ENCODE data around the gene PITX2.

The PITX2 gene

DNA sequence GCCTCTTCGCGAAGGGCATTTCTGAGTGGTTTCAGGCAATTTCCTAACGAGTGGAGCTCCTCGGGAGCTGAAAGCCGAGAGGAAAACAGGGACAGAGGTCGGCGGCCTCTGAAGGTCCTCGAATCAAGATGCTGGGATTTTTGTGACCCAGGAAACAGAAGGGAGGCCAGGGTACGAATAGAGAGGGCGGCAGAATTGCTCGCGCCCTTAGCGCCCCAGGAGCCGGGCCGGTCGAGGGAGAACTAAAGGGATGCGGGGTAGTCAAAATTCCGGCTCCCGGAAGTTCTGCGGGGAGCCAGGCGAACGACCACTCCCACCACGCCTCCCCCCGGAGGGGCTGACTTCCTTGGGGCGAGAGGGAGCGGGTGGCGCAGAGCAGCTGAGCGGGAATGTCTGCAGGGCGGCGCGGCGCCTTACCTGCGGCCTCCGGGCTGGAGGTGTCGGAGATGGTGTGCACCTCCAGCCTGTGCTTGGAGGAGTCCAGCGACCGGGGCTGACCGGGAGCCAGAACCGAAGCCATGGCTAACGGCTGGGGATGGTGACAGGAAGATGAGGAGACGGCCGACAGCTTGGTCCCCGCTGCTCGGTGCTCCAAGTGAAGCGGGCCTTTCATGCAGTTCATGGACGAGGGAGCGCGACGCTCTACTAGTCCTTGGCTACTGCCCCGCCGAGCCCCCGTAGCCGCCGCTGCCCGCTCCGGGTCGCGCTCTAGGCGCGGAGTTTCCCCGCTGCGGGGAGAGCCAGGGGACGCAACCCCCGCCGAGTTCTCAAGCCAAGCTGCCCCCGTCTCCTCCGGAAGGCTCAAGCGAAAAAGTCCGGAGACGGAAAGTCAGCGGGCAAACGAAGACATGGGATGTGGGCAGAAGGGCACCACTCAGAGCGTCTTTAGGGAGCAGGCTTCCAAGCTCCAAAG is 782 bp downstream of the PITX2 start:
- no peak for DNase-seq

DNA sequence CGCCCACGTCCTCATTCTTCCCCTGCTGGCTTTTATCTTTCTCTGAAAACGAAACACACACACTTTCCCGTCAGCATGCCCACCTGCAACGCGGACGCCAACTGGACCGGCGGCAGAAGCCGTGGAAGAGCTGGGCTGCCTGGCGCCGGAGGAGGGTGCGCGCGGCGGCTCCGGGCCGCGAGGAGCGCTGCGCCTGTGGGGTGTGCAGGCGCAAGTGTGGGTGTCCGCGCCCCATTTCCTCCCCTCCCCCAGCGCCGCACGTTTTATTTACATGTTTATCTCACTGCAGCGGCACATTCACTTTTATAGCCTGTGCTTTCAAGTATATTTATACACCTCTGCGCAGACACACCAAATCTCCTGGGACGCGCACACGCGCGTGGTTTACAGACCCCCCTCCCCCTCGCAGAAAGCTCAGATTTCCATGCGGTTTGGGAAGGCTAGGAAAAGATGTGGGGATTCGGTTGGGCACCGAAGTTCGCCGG is 1.5 kb downstream of the PITX2 start:
- DNase-seq: no peak

DNA sequence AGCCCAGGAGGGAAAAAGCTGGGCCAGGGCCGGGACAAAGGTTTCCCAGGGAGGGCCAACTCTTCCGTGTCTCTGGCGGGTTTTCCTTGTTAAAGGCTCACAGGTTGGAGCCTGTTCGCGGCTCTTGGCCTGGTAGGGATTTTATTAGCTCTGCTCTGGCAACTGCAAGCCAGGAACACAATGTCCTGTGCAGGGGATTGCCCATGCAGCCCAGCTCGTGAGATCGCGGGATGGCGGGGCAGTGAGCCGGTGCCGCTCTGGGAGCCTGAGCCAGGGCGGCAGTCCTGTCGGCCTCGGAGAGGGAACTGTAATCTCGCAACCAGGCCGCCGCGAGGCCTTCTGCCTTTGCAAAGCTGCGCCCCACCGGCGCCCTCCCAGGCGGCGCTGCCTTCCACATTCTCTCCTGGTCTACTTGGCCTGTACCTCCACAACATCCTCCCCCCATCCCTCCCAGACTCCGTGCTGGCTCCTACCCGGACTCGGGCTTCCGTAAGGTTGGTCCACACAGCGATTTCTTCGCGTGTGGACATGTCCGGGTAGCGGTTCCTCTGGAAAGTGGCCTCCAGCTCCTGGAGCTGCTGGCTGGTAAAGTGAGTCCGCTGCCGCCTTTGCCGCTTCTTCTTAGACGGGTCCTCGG is 2.1 kb downstream of the PITX2 start:
- no peak for DNase-seq

DNA sequence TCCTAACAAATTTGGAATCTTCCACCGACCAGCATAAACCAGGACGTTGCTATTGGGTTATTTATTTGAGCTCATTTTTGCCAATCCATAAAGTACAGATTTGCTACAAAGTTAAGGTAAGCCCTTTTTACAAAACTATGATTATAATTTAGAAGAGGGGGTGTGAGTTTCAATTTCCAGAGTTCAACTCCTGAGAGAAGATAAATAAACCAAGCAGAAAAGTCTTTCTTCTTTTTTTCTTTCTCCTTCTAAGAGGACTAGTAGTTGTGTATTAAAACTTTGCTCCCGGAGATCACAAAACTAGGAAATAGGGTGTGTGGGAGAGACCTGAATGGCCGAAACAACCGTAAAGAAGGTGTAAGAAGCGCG is 2.6 kb downstream of the PITX2 start:
- no peak for DNase-seq

DNA sequence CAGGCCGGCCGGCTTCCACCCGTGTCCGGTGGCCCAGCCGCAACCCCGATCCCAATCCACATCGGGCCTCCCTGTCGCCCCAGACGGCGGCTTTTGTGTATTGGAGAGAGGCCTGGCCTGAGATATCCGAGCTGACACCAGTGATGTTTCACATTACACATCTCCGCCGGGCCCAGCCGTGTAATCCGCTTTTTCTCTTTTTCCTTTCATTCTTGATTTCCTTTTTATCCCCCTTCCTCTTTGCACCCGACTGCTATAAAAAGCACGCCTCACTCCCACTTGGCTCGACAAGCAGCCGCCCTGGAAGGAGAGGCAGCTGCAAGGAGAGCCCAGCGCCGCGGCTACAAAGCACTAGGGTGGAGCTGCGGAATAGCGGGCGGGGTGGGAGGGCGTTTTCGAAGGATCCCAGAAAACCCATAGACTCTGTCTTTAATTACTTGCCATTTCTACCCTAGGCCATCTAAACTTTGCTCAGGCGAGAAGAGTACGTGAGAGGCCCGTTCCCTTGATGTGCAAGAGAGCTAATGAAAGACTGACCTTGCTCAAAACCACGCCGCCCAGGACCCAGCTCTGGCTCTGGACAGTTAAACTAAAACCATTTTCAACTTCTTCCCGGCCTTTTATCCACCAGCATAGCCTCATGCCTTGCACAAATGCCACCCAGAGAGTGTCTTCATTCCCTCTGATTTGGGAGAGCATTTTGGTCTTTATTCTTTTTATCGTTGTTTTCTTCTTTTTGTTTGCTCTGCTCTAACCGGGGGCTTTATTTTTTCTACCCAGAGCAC is 3.2 kb downstream of the PITX2 start:
- no peak for DNase-seq

DNA sequence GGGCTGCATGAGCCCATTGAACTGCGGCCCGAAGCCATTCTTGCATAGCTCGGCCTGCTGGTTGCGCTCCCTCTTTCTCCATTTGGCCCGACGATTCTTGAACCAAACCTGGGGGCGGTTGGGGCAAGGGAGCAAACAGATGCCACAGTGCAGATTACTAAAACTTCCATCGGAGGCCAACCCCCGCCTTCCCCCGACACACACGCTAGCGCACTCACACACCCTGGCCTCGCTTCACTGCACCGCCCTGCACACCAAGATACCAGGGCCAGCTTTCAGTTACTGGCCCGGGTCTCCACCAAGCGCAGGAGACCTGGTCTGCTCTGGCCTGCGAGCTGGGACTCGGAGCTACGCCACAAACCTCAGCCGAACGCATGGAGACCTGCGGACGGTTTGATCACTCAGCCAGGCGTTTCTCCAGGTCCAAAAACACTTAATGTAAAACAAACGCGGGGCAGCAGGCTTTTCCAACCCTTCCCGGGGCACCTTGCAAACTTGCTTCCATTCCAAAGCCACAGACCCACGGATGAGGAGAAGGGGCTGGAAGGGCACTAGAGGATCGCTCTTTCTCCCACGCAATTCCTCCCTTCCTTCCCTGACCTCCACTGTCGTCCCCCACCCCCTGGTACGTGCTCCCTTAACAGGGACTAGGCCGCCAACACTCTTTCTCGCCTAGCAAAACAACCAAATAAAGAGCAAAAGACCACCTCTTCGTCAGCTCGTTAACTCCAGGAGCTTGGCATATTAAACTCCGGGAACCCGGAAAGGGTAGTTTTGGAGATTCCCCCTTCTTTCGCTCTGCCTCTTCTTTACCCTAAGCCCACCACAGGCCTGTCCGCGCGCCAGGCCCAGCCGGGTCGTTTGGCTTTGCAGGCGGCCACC is 4.1 kb downstream of the PITX2 start:
- no peak for DNase-seq

DNA sequence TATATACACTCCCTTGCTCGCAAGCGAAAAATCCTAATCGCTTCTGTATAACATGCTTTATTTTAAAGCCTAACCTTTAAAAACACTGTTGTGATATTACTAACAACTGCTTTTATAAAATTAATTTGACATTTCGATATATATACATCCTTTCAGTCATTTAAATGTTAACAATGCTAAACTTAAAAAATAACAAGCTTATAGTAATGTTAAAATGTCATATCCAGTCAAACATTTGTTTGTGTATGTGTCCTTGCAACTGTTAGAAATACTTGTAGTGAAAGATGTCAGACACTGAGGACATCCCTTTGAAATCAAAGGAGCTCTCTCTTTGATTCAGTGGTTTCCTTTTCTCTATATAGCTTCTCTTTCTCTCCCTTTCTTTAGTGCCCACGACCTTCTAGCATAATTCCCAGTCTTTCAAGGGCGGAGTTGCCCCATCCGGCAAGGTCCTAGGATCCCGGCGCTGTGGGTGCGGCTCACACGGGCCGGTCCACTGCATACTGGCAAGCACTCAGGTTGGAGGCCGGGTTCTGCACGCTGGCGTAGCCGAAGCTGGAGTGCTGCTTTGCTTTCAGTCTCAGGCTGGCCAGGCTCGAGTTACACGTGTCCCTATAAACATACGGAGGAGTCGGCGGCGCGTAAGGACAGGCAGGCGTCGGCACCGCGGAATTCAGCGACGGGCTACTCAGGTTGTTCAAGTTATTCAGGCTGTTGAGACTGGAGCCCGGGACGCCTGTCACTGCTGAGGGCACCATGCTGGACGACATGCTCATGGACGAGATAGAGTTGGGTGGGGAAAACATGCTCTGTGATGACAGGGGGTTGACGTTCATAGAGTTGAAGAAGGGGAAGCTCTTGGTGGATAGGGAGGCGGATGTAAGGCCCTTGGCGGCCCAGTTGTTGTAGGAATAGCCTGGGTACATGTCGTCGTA is 5.0 kb downstream of the PITX2 start:
- no peak for DNase-seq

DNA sequence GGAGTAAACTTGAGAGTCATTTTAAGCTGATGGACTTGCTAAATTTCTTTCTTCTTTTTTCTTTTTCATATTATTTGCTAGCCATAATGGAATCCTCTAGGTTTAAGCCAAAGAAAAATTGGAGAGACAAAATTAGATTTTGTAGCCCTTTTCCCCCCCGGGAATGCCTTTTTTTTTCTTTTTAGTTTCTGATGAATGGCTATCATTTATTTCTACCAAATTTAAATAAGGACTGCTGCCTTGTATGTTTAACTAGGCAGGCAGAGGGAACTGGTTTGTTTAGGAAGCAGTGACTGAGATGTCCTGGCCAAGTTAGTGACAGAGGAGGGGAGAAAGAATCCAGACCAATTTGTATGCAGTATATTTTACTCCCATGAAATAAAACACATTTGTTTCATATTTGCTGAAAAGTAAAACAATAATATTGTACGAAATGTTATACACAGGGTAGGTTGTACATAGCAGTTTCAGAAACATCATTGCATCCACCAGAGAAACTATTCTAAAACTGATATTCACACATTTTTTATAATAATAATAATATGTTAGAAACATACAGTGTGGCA is 5.7 kb downstream of the PITX2 start:
- DNase-seq: no peak

DNA sequence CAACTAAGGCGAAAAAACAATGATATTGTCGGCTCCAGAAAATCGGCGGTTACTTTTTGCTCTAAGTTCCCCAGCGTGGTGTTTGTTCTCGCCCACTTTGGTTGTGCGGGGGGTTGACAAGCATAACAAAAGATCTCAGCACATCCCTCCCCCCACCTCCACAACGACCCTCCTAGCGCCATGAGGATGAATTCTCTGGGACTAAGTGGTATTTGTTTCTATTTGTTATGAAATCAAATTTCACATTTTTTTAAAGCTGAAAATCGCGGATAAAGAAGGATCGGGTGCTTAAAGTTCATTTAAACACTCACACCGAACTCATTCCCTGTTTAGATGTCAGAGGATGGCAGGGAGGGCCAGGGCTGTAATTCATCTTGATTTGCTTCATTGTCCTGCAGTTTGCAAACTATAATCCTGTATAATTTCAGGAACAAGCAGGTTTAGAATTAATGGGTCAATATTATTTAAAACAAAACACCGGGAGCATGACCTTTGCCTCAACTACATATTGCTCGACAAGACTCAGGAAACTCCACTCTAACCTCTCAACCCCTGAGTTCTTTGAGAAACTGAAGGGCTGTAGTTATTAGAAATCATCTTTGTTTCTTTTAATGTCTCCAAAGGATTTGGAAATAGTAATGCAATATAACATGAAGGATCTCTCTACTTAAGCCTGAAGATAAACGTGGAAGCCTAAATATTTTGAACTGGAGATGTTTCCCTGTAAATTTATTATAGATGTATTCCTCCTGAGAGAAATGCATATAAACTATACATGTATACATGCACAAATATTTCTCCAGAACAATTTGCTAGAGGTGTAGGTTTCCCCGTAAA is 6.4 kb downstream of the PITX2 start:
- DNase-seq: no peak

DNA sequence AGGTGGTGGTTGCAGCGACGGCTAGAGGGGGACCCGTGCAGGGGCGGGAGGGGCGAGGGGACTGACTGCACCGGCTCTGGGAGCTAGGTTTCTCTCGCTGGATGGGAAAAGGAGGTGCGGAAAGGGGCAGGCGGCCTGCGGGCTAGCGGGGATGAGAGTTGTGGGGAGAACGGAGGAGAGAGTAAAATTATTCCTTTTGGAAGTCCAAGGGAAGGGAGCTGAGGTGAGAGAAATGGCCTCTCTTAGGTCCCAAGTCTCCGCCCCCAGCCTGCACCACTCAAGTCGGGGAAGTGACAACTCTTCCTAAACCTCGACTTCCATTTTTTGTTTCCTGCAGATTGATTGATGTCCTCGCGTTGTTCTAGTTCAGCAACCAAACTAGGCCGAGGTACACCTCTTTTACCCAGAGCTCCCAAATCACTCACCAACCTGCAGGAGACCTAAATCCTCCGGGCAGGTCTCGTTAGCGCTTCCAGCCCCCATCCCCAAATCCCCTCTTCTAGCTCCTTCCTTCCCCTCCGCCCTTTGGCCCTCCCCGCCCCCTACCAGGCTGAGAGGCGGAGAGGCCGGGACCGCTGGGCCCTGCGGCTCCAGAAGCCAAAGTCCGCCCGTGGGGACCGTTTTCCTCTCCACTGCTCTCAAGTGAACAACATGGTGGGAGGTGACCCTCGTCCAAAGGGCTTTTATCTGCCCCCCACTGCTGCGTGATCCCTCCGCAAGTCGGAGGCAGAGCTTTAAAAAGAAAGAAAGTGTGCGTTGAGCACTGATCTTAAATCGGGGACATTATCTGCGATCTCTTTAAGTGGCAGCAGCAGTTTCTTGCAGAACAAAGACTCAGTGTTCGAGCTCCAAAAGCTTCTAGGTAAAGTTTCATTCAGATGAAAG is 7.3 kb downstream of the PITX2 start:
- no peak for DNase-seq

DNA sequence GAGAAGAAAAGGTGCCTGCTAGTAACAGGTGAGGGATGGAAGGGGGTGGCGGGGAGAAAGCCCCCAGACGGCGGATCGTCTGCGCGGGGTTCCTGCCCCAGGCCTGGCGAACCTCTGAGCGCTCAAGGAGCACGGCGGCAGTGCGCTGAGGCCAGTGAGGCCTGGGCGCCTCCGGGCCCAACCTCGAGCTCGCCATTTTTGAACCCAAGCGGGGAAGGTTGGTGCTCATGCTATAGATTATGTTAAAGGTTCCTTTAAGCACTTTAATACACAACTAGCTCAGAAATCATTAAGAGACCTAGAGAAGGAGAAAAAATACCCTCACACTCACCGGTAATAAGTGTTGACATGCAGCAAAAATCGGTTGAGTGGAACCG is 7.9 kb downstream of the PITX2 start:
- no peak for DNase-seq

DNA sequence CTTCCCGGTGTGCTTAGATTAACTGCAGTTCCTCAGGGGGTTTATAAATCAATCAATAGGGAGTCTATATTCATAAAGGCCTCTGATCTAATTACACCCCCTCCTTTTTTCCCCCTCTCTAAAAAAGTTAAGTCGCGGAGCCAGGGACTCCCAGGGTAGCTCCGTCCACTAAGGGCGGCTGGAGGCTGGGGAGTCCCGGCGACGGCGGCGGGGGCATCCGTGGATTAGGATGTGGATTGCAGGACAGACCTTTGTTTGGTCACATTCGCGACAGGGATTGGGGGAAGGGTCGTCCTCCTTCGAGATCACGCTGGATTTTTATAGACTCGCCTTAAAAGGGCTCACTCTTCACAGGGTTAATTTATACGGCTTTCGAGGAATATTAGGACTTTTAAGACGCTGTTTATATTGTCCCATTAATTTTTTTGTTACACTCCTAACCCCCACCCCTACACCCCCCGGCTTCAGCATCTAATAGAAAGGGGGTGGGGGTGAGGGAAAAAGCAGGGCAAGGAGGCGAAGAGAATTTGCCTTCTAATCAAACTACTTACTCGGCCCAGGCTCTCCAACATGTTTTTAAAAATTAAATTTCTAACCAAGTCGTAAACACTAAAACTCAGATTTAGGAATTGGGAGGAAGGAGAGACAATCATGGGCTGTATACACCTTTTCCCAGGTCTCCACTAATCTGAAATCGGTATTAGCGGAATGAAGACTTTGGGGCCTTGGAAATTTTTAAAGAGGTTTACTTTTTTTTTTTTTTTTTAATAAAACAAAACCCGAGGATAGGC is 8.5 kb downstream of the PITX2 start:
- DNase-seq: no peak

DNA sequence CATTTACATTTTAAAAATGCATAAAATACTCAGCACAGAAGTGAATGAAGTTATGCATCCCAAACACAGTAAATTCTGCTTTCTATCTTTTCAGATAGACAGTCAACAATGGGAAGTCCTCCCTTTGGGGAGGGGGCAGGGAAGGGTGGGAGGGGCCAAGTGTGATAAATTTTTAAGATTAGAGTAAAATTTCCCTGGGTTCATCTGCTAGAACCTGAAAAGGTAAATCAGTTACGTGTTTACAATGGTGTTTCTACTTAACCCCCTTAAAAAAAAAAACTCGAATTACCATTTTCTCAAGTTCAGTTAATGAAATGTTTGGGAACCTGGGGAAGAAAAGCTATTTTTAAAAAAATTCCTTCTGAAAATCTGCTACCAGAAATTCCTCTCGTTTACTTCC is 9.1 kb downstream of the PITX2 start:
- DNase-seq: no peak

DNA sequence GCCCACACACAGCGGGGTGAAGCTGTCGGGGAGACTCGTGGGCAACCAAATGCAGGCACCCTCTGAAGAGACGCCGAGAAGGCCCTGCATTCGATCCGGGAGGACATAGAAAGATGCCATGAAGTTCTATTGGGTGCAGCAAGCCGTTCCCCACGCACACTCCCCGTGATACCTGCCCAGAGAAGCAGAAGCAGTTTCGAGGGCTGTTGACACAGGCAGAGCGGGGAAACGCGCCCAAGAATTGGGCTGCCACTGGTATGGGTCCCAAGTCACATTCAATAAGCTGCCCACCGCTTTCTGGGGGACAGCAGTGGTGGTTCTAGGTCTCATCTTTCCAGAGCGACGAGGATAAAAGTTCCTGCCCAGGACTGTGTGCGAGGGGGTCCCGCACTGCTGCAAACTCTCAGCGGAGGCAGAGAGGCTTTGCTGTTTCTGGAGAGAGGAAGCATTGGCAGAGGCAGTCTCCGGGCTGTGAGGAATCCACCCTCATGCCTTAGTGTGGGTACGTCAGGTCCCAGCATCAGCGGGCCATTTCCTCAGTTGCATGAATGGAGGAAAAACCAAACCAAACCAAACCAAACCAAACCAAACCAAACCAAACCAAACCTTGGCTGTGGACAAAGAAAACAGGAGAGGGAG is 10.1 kb downstream of the PITX2 start:
- DNase-seq: no peak

DNA sequence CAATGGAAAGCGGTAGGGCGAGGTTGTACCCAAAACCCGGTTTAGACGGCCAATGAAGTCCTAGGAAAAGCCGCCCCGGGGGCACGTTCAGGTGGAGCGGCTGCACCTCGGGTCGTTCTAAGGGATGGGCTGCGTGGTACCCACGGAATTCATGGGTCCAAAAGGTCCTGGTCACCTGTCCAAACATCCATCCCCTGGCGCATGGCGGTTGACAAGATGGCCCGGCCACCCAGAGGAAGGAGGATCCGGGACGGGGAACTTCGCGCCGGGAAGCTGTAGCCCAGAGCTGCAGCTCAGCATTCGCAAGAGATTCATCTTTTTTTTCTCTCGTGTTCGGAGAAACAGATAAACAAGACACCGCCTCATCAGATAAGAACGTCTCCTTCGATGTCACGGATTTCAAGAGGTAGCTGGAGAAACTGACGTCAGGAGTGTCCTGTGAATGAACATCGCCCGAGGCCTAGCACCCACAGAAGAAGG is 10.9 kb downstream of the PITX2 start:
- no peak for DNase-seq

DNA sequence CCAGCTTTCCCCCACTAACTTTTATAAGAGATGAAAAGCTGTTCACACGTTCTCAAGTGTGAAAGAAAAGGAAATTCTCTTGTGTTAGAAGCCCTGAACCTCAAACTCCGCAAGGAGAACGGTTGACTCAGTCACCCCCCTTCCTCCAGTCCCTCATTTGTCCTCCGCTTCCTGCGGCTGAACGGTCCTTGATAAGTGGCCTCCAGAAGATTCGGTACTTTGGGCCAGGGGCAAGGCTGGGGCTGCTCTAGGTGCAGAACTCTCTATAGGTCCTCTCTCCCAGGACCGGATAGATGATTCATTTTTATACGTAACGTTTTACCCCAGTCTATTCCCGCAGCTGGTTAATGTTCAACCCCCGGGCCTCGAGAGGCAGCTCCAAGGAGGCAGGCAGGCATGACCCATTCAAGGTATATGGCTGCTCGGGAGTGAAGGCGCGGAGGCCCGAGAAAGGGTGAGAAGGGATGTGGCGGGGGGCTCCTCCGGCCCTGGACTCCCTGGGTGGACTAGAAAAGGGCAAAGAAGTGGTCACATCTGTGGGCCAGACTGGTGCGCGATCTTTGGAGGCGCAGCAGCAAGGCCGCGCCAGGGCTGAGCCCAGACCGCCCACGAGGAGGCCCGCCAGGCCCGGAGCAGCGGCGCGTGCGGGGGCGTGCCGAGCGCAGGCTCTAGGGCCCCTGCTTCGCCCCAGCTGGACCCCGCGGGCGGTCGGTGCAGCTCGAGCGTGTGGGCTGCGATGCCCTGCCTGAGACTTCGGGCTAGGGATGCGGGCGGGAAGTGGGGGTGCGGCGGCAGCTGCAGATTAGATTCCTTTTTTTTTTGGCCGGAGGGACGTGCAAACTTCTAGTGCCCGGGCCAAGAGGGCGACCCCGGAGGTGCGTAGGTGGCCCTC is 11.7 kb downstream of the PITX2 start:
- no peak for DNase-seq

DNA sequence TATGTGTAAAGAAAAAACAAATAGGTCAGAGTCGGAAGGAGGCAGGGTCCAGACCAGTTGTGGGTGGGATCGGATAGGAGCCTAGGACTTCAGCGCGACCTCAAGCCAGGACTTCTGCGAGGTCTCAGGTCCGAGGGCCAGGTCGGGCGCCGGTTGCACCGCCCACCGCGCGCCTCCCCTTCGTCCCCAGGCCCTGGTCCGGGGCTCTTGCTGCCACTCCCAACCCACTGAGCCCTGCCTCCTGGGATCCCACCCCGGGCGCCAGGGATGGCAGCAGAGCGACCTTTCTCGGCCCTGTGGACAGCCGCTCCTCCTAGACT is 12.3 kb downstream of the PITX2 start:
- DNase-seq: no peak

All from activated CD4-positive, CD25-positive, alpha-beta regulatory T cell treated with anti-CD3 and anti-CD28 coated beads, Interleukin-2, amount 50 U/mL, for 72 hours (primary cell).